GM19043 (cell line): Measurements from ENCODE around the gene EIF2A.
"Not testable (repeated sequence)": the region's sequence is repeated elsewhere in the genome, so short reads cannot be mapped to it uniquely, and the experiment has no call there.

ENCODE experiments used
- ATAC-seq: cut with Tn5 transposase; IDR thresholded peaks from one replicate; pipeline ENCODE4 v1.9.1; 2021; ENCODE audit warnings: low read depth; ENCODE audit not compliant: unreplicated experiment

Gene EIF2A

DNA sequence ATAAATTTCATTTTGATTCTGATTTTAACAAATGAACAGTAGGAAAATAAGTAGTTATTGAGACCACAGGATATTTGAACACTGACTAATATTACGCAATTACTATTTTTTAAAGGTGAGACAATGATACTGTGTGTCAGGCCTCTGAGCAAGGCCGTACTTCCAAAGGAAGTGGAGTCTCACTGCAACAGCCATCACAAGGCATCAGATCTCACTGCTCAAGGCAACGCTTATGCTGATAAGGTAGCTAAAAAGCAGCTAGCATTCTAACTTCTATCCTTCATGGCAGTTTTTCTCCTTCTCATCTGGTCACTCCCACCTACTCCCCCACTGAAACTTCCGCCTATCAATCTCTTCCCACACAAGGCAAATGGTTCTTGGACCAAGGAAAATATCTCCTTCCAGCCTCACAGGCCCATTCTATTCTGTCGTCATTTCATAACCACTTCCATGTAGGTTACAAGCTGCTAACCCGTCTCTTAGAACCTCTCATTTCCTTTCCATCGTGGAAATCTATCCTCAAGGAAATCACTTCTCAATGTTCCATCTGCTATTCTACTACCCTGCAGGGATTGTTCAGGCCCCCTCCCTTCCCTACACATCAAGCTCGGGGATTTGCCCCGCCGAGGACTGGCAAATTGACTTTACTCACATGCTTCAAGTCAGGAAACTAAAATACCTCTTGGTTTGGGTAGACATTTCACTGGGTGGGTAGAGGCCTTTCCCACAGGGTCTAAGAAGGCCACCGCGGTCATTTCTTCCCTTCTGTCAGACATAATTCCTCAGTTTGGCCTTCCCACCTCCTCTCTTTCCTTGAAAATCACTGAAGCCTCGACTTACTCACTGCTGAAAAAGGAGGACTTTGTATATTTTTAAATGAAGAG lies 54.3 kb downstream of the EIF2A start:
- ATAC-seq: not testable (repeated sequence)

DNA sequence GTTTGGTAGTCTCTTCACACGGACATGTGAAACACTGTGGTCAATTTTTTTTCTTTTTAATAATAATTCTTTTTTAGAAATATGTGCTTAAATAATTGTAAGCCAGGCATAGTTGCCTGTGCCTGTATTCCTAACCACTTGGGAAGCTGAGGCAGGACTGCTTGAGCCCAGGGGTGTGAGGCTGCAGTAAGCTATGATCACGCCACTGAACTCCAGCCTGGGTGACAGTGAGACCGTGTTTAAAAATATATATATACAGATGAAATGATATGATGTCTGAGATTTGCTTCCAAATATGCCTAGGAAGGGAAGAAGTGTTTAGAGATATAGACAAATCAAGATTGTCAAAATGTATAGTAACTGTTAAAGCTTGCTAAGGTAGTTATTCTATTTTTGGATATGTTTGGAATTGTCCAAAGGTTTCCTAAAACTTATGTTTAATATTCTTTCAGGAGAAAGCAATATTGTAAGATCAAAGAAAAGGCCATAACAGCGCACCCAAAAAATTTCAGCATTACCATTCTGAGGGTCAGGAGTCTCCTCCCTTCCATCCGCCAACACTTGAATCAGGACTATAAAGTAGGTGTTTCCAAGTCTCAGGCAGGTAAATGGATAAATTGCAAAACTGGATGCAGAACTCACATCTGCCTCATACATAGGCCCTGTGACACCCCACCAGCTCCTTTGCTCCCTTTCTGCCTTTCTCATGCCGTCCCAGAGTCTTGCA lies 56.0 kb downstream of the EIF2A start:
- peak; percentile 10 for ATAC-seq

DNA sequence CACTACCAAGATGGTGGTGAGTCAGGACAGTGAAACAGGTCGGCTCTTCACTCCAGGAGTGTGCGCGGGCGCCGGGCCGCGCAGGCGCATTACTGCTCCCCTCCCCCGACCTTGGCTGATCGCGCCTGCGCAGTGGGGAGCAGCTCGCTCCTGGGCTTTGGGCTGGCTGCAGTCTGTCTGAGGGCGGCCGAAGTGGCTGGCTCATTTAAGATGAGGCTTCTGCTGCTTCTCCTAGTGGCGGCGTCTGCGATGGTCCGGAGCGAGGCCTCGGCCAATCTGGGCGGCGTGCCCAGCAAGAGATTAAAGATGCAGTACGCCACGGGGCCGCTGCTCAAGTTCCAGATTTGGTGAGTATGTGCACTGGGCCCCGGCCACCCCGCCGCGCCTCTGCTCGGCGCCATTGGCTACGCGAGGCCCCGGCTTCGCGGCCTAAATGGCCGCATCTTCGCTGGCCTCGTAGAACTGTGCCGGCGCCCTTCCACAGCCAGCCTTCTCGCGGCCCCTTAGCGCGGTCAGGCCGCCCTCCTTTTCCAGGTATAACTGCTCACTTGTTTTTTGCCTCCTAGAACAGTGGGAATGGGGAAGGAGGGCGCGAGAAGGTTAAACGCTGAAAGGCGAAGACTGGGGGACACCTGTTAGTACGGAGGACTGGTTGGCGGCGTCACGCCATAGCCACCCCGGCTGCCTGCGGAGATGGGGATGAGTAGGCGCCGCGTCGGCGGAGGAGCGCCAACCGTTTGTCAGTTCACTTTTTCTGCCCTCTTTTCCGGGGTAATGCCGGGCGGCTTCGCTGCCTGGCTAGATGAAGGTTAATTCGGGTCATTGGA lies 56.8 kb downstream of the EIF2A start, which contains the start of gene SELENOT:
TSS of gene SELENOT (plus strand) at position 169 of the 827 bp plus-strand sequence. CDS start at position 211, 42 bp downstream.
- peak; percentile 46 for ATAC-seq

- ATAC-seq: no peak
Observed at GRCh38 chr3:150603980-150604319, 57.4 kb downstream of the EIF2A start.

GRCh38 chr3:150605998-150606641 lies 59.5 kb downstream of the EIF2A start:
- ATAC-seq: no peak

DNA sequence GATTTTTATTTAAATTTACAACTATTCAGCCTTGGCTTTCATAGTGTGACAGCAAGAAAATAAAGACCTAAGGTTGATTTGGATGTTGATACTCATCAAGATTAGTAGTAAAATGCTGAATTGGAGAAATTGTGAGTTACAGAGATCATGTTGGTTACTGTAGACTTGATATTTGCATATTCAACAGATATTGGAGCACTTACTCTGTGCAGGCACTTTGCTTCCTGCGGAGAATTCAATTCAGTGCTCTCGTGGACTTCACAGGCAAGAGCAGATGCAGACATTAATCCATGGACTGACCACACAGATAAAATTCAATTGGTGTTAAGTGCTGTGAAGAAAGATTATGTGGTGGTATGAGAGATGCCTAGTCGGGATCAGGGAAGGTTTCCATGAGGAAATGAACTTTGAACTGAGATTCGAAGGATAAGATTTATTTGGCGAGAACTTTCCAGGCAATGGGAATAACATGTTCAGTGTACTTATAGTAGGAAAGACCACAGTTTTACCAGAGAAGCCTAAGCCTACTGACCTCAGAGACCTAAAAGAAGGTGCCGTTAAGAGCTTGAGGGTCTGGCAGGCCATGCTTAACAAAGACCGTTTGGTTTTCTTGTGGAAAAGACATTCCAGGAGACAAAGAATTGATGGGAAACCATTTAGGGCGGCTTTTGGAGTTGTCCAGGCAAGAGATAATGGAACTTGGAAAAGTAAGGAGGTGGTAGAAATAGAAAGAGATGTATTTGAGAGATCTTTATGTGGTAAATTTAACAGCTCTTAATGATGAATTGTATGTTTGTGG lies 60.9 kb downstream of the EIF2A start:
- no peak for ATAC-seq

DNA sequence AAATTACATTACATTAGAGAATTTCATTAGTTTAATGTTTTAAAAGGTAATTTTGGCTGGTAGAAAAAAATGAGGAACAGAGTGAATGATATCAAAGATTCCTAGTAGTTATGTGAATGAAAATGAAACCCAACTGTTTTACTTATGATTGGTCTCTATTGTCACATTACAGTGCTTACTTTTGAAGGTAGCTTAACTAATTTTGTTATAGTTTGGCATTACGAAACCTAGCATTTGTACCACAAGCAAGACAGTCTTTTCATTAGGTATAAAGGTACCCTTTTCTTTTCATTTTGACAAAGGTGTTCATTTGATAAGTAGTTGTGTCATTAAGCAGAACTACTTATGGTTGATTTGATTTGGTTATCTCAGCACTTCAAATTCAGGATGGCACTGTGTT lies 63.4 kb downstream of the EIF2A start:
- ATAC-seq: no peak

GRCh38 chr3:150610785-150611184 lies 64.2 kb downstream of the EIF2A start:
- no peak for ATAC-seq

DNA sequence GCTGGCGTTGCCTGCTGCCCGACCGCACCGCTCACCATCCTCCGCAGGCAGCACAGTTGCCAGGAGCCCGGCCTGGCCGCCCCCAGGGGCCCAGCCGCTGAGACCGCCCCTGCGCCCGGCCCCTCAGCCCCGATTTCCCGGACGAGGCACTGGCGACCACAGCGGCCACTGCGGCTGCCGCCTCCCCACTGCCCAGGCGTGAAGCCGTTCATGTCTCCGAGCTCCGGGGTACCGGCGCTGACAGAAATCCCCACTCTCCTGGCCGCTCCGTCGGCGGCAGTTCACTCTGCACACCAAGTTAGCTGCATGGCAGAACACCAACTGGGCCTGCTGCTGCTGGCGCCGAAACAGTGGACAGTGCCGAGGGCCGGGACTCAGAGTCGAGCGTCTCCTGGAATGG lies 65.1 kb downstream of the EIF2A start:
- ATAC-seq: no peak

DNA sequence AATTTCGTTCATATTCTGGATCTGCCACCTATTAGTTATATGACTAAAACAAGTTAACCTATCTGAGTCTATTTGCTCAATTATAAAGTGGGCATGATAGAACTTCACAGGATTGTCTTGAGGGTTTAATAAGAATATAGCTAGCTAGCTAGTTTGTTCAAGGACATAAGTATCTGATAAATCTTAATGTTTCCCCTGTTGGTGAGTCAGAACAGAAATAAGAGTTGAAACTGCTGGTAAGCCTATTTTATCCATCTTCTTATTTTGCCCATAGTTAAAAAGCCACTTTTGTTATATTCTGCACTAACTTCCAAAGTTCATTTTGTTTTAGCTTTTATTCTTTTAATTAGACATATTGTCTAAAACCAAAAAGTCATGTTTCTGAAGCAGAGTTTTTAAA lies 65.9 kb downstream of the EIF2A start:
- no peak for ATAC-seq

DNA sequence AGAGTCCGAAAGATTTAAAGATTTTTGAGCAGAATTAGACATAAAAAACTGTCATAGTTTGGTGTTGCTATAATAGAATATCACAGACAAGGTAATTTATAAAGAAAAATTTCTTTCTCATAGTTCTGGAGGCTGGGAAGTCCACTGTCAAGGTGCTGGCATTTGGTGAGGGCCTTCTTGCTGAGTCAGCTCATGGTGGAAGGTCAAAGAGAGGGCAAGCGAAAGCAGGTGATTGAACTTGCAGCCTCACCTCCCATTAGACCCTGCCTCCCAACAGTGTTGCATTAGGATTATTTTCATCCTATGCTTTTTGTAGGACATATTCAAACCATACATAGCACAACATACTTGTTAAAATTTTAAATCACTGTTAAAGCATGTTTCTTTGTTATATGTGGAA lies 66.4 kb downstream of the EIF2A start:
- no peak for ATAC-seq

DNA sequence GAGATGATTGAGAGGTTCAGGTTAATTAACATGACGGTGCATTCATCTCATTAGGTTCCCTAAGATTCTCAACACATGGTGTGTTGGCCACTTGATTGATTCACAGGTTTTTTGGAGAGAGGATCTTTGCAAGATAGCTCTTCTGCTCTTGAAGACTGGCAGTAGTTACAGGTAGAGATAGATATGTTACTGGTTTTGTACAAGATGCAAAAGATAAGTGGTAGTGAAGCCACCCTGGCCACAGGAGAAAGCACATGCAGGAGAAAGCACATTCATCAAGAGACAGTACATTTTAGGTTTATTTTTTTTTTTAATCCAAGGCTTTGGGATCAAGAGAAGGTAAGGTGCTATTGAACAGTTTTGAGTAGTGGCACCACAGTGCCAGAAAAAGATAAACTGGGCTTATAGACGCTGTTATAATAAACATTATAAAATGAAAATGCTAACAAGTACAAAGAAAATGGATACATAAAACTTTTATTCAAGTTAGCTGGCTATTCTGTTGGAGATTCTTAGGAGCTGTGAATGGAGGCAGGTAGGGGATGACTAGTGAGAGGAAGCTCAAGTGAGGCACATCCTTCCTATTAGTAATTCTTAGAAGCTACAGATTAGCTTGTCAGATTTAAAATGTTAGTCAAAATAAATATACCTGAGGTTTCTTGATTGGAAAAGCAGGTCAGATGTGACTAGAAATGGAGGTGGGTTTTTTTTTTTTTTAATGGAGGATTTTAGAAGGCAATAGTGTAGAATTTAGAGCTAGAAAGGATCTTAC lies 67.3 kb downstream of the EIF2A start:
- no peak for ATAC-seq

DNA sequence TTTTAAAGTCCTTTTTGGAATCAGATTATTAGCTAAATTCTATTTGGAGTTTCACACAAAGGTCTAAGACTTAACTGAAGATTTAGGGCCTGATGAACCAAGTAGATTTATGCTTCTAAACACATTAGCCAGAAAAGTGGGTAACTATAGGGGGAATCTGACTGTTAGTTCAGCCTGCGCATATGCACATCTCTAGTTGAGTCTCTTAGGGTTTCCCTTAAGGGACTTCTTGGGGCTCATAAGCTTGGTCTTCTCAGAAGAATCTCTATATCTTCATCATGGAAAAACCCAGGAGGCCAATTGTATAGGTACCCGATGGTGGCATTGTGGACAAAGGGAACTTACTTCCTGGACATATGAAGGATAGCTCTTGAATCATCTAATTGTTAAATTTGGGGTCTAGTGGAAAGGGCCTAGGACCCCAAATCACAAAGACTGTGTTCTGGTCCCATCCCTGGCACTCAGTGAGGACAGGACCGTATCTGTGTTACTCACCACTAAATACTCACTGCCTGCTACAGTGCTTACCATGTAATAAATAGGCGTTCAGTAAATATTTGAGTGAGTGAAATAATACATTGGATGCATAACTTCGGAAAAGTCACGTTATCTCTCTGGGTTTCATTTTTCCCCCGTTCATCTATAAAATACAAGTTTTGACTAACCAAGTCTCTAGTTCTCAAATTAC lies 73.6 kb downstream of the EIF2A start:
- no peak for ATAC-seq

DNA sequence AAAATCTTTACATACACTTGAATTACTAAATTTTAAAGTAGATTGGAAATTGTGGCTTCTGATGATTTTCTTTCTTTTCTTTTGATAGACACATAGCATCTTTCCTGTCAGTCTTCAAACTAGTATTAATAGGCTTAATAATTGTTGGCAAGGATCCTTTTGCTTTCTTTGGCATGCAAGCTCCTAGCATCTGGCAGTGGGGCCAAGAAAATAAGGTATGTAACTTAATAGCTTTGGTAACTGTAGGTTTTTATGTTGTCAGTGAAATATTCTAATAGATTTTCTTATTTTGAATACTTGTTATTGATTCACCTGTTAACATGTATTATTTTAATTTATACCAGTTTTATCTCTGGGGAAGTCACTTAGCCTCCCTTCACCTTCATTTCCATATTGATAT lies 76.4 kb downstream of the EIF2A start:
- not testable (repeated sequence) for ATAC-seq

- no peak for ATAC-seq
Observed at GRCh38 chr3:150623945-150624344, 77.4 kb downstream of the EIF2A start.

DNA sequence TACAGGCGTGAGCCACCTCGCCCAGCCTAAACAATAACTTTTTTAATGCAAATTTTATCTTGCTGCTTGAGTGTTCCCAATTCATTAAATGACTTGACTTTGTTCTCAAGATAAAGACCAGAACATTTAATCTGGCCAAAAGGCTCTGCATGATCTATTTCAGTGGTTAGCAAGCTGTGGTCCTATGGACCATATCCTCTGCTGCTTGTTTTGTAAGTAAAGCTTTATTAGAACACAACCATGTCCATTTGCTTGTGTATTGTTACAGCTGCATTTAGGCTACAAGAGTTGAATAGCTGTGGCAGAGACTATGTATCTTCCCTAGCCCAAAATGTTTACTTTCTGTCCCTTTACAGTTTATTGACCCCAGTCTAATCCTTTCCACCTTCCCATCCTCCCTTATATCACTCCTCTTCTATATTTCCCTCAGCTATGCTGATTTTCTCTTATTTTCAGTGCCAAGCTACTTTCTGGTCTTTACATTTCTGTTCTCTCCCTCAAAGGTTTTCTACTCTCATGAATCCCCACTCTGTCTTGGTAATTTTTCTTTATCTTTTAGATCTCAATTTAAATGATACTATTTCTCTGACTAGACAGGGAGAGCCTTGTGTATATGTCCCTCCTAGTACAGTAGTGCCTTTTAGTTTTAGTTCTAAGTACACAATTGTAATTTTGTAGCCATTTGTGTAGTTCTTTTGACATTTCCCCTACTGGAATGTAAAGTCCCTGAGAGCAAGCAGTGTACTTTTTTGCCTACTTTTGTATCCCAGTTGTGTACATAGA lies 79.8 kb downstream of the EIF2A start:
- ATAC-seq: no peak

DNA sequence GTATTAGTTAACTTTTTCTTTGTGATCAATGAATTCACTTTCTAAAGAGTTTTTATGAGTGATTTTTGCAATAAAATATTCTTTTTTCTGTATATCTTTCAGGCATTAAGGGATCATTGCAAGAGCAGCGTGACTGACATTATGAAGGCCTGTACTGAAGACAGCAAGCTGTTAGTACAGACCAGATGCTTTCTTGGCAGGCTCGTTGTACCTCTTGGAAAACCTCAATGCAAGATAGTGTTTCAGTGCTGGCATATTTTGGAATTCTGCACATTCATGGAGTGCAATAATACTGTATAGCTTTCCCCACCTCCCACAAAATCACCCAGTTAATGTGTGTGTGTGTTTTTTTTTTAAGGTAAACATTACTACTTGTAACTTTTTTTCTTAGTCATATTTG lies 81.0 kb downstream of the EIF2A start:
- ATAC-seq: no peak
